ENCODE data around the gene ATP6V0A1.
"Not testable (repeated sequence)": the region's sequence is repeated elsewhere in the genome, so short reads cannot be mapped to it uniquely, and the experiment has no call there.

Gene ATP6V0A1

GRCh38 chr17:42543190-42544079, 84.8 kb downstream of the ATP6V0A1 start:
- no peak for DNase-seq

- DNase-seq: no peak
Observed at GRCh38 chr17:42544874-42545283, 86.2 kb downstream of the ATP6V0A1 start.

- DNase-seq: not testable (repeated sequence)
Observed at GRCh38 chr17:42545755-42546505, 87.3 kb downstream of the ATP6V0A1 start.

GRCh38 chr17:42547001-42547461, 88.4 kb downstream of the ATP6V0A1 start:
- DNase-seq: no peak

GRCh38 chr17:42547698-42548069, 89.0 kb downstream of the ATP6V0A1 start:
- DNase-seq: no peak

- DNase-seq: peak; percentile 82
Observed at GRCh38 chr17:42548070-42548837, 89.6 kb downstream of the ATP6V0A1 start.

- no peak for DNase-seq
Observed at GRCh38 chr17:42548993-42549755, 90.5 kb downstream of the ATP6V0A1 start.

GRCh38 chr17:42552736-42553135, 94.1 kb downstream of the ATP6V0A1 start, which contains the start of gene HSD17B1:
HSD17B1 (plus strand) TSS chr17:42552923; CDS start chr17:42552934, 11 bp downstream.
- DNase-seq: not testable (repeated sequence)

GRCh38 chr17:42553161-42553818, 94.6 kb downstream of the ATP6V0A1 start:
- DNase-seq: no peak

- peak; percentile 42 for DNase-seq
Observed at GRCh38 chr17:42553866-42554249, 95.2 kb downstream of the ATP6V0A1 start.

- peak; percentile 90 for DNase-seq
Observed at GRCh38 chr17:42554250-42555121, 95.8 kb downstream of the ATP6V0A1 start.

- DNase-seq: no peak
Observed at GRCh38 chr17:42555122-42555622, 96.5 kb downstream of the ATP6V0A1 start.

GRCh38 chr17:42555961-42556617, 97.4 kb downstream of the ATP6V0A1 start:
- DNase-seq: not testable (repeated sequence)

GRCh38 chr17:42559075-42559474, 100.4 kb downstream of the ATP6V0A1 start:
- no peak for DNase-seq

- no peak for DNase-seq
Observed at GRCh38 chr17:42560246-42560645, 101.6 kb downstream of the ATP6V0A1 start.

- peak; percentile 97 for DNase-seq
Observed at GRCh38 chr17:42561897-42562387, 103.3 kb downstream of the ATP6V0A1 start, which contains the start of gene COASY. COASY (plus strand) TSS chr17:42562148; CDS start chr17:42562623, 475 bp downstream.

- no peak for DNase-seq
Observed at GRCh38 chr17:42562388-42563142, 103.9 kb downstream of the ATP6V0A1 start.

- DNase-seq: no peak
Observed at GRCh38 chr17:42563143-42563509, 104.4 kb downstream of the ATP6V0A1 start.

GRCh38 chr17:42563543-42563942, 104.9 kb downstream of the ATP6V0A1 start:
- no peak for DNase-seq

Data from activated CD4-positive, alpha-beta T cell treated with anti-CD3 and anti-CD28 coated beads, Interleukin-2, Interleukin-6, amounts not matched to agents 100 ng/mL and 50 ng/mL, durations not matched to agents 16 hours and 8 hours (primary cell).